IMR-90 (cell line): ENCODE data around the gene GADD45A. TPM values are rescaled to one million over a fixed set of nuclear protein-coding genes. Genes with fewer than 3 reads are reported as not detected.

Experiments used
- ATAC-seq: fragments of 200-7000 bp; cut with Tn5 transposase; 2 replicates; pipeline ENCODE4 v1.9.1; 2020; ENCODE audit warnings: low read depth, mild to moderate bottlenecking, moderate library complexity
- BruUV-seq: library from RNA; stranded (reverse); fragments of 400-500 nt; replicated peaks from 2 replicates; lab custom pipeline; 2021; lab: Mats Ljungman, UMichigan
- CTCF ChIA-PET: fragments of 300-600 bp; formaldehyde crosslinking; extraction: SDS; loops from one replicate; lab custom pipeline; 2021; ENCODE audit warnings: antibody characterized with exemption; lab: Yijun Ruan, JAX
- POLR2A ChIA-PET: fragments of 300-600 bp; sonication (Branson Sonifier 250); formaldehyde crosslinking; loops from one replicate; lab custom pipeline; 2022; ENCODE audit warnings: antibody characterized with exemption; ENCODE audit not compliant: unreplicated experiment; lab: Charles Lee
- DNase-seq: peaks from one replicate; pipeline ENCODE4 v3.0.0; 2013
- H2AFZ ChIP-seq: replicated peaks from 2 replicates; pipeline ENCODE3; 2013; ENCODE audit warnings: low read length, mild to moderate bottlenecking; ENCODE audit not compliant: poor library complexity
- H2AK5ac ChIP-seq: 2 replicates; pipeline ENCODE4 v1.6.1; 2013; ENCODE audit warnings: low read depth, low read length, inconsistent platforms
- H2AK9ac ChIP-seq: replicated peaks from 2 replicates; pipeline ENCODE3; 2013; ENCODE audit warnings: mild to moderate bottlenecking, low read depth, low read length, moderate library complexity; ENCODE audit not compliant: poor library complexity
- H2BK120ac ChIP-seq: 2 replicates; pipeline ENCODE4 v1.6.1; 2013; ENCODE audit warnings: low read depth, low read length, inconsistent platforms
- H2BK15ac ChIP-seq: 3 replicates; pipeline ENCODE4 v1.6.1; 2013; ENCODE audit warnings: low read depth, low read length, inconsistent platforms
- H2BK20ac ChIP-seq: 2 replicates; pipeline ENCODE4 v1.6.1; 2013; ENCODE audit warnings: low read depth, mild to moderate bottlenecking, inconsistent platforms, low read length, moderate library complexity
- H2BK5ac ChIP-seq: 2 replicates; pipeline ENCODE4 v1.6.1; 2013; ENCODE audit warnings: mild to moderate bottlenecking, low read depth, low read length, inconsistent platforms; ENCODE audit not compliant: poor library complexity, severe bottlenecking
- H3K14ac ChIP-seq: replicated peaks from 2 replicates; pipeline ENCODE4 v1.6.1; 2013; ENCODE audit warnings: low read depth, low read length, inconsistent platforms
- H3K18ac ChIP-seq: 2 replicates; pipeline ENCODE4 v1.6.1; 2013; ENCODE audit warnings: low read depth, low read length, control low read depth
- H3K23ac ChIP-seq: 2 replicates; pipeline ENCODE4 v1.6.1; 2013; ENCODE audit warnings: low read depth, low read length, inconsistent platforms
- H3K27ac ChIP-seq: 2 replicates; pipeline ENCODE4 v1.5.1; 2013; ENCODE audit warnings: mild to moderate bottlenecking, control low read depth, low read length; ENCODE audit not compliant: insufficient read depth
- H3K27me3 ChIP-seq: 2 replicates; pipeline ENCODE4 v1.6.1; 2013; ENCODE audit warnings: low read length; ENCODE audit not compliant: control insufficient read depth, insufficient read depth
- H3K36me3 ChIP-seq: 2 replicates; pipeline ENCODE4 v1.6.1; 2013; ENCODE audit warnings: low read length, mixed read lengths; ENCODE audit not compliant: control insufficient read depth, insufficient read depth
- H3K4ac ChIP-seq: 2 replicates; pipeline ENCODE4 v1.6.1; 2013; ENCODE audit warnings: low read depth, low read length, inconsistent platforms
- H3K4me1 ChIP-seq: 2 replicates; pipeline ENCODE4 v1.6.1; 2013; ENCODE audit warnings: low read length, mixed read lengths; ENCODE audit not compliant: control insufficient read depth, insufficient read depth
- H3K4me2 ChIP-seq: 2 replicates; pipeline ENCODE4 v1.6.1; 2013; ENCODE audit warnings: low read depth, mild to moderate bottlenecking, control low read depth, low read length, moderate library complexity
- H3K4me3 ChIP-seq: 2 replicates; pipeline ENCODE4 v1.5.1; 2013; ENCODE audit warnings: low read depth, mild to moderate bottlenecking, control low read depth, low read length, moderate library complexity; ENCODE audit not compliant: insufficient read depth
- H3K56ac ChIP-seq: 2 replicates; pipeline ENCODE4 v1.6.1; 2013; ENCODE audit warnings: low read length, inconsistent platforms; ENCODE audit not compliant: insufficient read depth; ENCODE audit errors: extremely low read depth
- H3K79me1 ChIP-seq, 2 experiments: 2 replicates each; pipeline ENCODE4 v1.6.1; 2013; ENCODE audit warnings: low read length in 2 of 2, inconsistent platforms in 1 of 2, low read depth in 1 of 2
- H3K9ac ChIP-seq: 2 replicates; pipeline ENCODE4 v1.6.1; 2013; ENCODE audit warnings: low read depth, low read length, control low read depth
- H3K9me1 ChIP-seq: 2 replicates; pipeline ENCODE4 v1.6.1; 2013; ENCODE audit warnings: low read length, inconsistent platforms; ENCODE audit not compliant: insufficient read depth
- H3K9me3 ChIP-seq: 2 replicates; pipeline ENCODE4 v1.6.1; 2013; ENCODE audit warnings: low read length; ENCODE audit not compliant: control insufficient read depth, insufficient read depth
- H4K20me1 ChIP-seq: 2 replicates; pipeline ENCODE4 v1.6.1; 2013; ENCODE audit warnings: low read length, inconsistent platforms; ENCODE audit not compliant: insufficient read depth
- H4K5ac ChIP-seq: 2 replicates; pipeline ENCODE4 v1.6.1; 2013; ENCODE audit warnings: mild to moderate bottlenecking, low read depth, low read length, control low read depth
- H4K8ac ChIP-seq, 2 experiments: 2 replicates each; pipeline ENCODE4 v1.6.1; 2013; ENCODE audit warnings: low read depth in 2 of 2, low read length in 2 of 2, control low read depth in 1 of 2, inconsistent platforms in 1 of 2
- H4K91ac ChIP-seq: 2 replicates; pipeline ENCODE4 v1.6.1; 2013; ENCODE audit warnings: low read depth, low read length, inconsistent platforms; ENCODE audit not compliant: insufficient read depth
- BHLHE40 ChIP-seq: fragments of 150-350 bp; IDR thresholded peaks from 2 replicates; pipeline ENCODE4 v1.6.1; 2016; ENCODE audit warnings: mild to moderate bottlenecking, low read depth, low read length
- CEBPB ChIP-seq: IDR thresholded peaks from 2 replicates; pipeline ENCODE4 v1.6.1; 2012; ENCODE audit warnings: low read depth, low read length, improper control_type of control experiment
- CTCF ChIP-seq: conservative IDR thresholded peaks from 2 replicates; pipeline ENCODE4 v1.5.1; 2012; ENCODE audit warnings: mild to moderate bottlenecking, low read depth, low read length, improper control_type of control experiment
- FOS ChIP-seq: fragments of 150-350 bp; IDR thresholded peaks from 2 replicates; pipeline ENCODE4 v1.6.1; 2016; ENCODE audit warnings: low read depth, low read length
- MAFK ChIP-seq: IDR thresholded peaks from 2 replicates; pipeline ENCODE4 v1.6.1; 2012; ENCODE audit warnings: low read depth, low read length, improper control_type of control experiment
- MAZ ChIP-seq: IDR thresholded peaks from 2 replicates; pipeline ENCODE4 v1.6.1; 2012; ENCODE audit warnings: low read depth, mild to moderate bottlenecking, low read length, improper control_type of control experiment, moderate library complexity, borderline replicate concordance
- MXI1 ChIP-seq: IDR thresholded peaks from 2 replicates; pipeline ENCODE4 v1.6.1; 2012; ENCODE audit warnings: low read depth, mild to moderate bottlenecking, low read length, moderate library complexity, borderline replicate concordance
- NFE2L2 ChIP-seq: fragments of 150-350 bp; IDR thresholded peaks from 2 replicates; pipeline ENCODE4 v1.6.1; 2016; ENCODE audit warnings: low read depth, mild to moderate bottlenecking, low read length
- POLR2A ChIP-seq: IDR thresholded peaks from 2 replicates; pipeline ENCODE4 v1.6.1; 2012; ENCODE audit warnings: mild to moderate bottlenecking, low read depth, low read length
- RAD21 ChIP-seq: IDR thresholded peaks from 2 replicates; pipeline ENCODE4 v1.6.1; 2012; ENCODE audit warnings: low read length, improper control_type of control experiment
- RFX5 ChIP-seq: IDR thresholded peaks from 2 replicates; pipeline ENCODE4 v1.8.0; 2012; ENCODE audit warnings: low read depth, mild to moderate bottlenecking, low read length, moderate library complexity
- SMC3 ChIP-seq: fragments of 150-350 bp; IDR thresholded peaks from 2 replicates; pipeline ENCODE4 v1.6.1; 2016; ENCODE audit warnings: low read depth, mild to moderate bottlenecking, antibody characterized with exemption, low read length, moderate library complexity
- WGBS, 2 experiments: methylation state at CpG; one replicate each; pipeline versions ENCODE4 v1.1.5 to v1.1.7; 2013; ENCODE audit warnings: missing lambda C conversion rate in 2 of 2; ENCODE audit not compliant: insufficient read length in 1 of 2; ENCODE audit errors: extremely low coverage in 2 of 2; 5-methylcytosine and 5-hydroxymethylcytosine counted together
- dilution Hi-C: fragments of 300-500 bp; cut with HindIII; formaldehyde crosslinking; loops from one replicate; pipeline ENCODE4 v1.14.3; 2018; ENCODE audit warnings: low sequenced_read_pairs; ENCODE audit not compliant: unreplicated experiment
- in situ Hi-C: fragments of 300-500 bp; cut with MboI; formaldehyde crosslinking; loops from 3 replicates; pipeline ENCODE4 v1.14.3; 2019; ENCODE audit warnings: low sequenced_read_pairs, inconsistent platforms, mixed read lengths
- intact Hi-C: fragments of 100-400 bp; cut with micrococcal nuclease; formaldehyde crosslinking; loops from 2 replicates; pipeline ENCODE4 v1.10.0; 2022
- polyA plus RNA-seq, 3 experiments: library from polyadenylated mRNA; depleted of rRNA; stranded (reverse); fragments of >200 nt; gene quantifications; 2 replicates each; pipeline ENCODE4 v1.2.3, GENCODE V29; 2012; ENCODE audit warnings: low replicate concordance in 1 of 3
- total RNA-seq: library from RNA; depleted of rRNA; stranded (reverse); fragments of >200 nt; gene quantifications from 2 replicates; pipeline ENCODE4 v1.2.3, GENCODE V29; 2012
- TF ChIP-seq, protein P1 (sequence below): fragments of 150-350 bp; IDR thresholded peaks from 2 replicates; pipeline ENCODE4 v1.6.1; 2017; ENCODE audit warnings: mild to moderate bottlenecking, antibody characterized with exemption, low read length, low read depth
- TF ChIP-seq, protein P2 (sequence below): fragments of 150-350 bp; IDR thresholded peaks from 2 replicates; pipeline ENCODE4 v1.6.1; 2016; ENCODE audit warnings: low read depth, mild to moderate bottlenecking, low read length, moderate library complexity, borderline replicate concordance

GADD45A gene
- total and polyA plus RNA-seq, 2 of the 4 experiments (the other 2 are of a cell fraction) = 10.9 to 114 TPM

- H3K23ac ChIP-seq = no peak overlapping the region
- H2BK5ac ChIP-seq = no peak overlapping the region
- H4K20me1 ChIP-seq = no peaks in the 10 kb centered on the region
- no peak overlapping the region for H3K14ac ChIP-seq
- no peak for ATAC-seq
- dilution Hi-C loops (no loop called here), intact Hi-C loops (no loop called here), in situ Hi-C loops (no loop called here)
- H3K4me3 ChIP-seq = no peak overlapping the region
- H3K9me3 ChIP-seq = no peaks in the 10 kb centered on the region
- H3K56ac ChIP-seq = no peak overlapping the region
- no peak overlapping the region for H4K8ac ChIP-seq
- H3K18ac ChIP-seq = no peak overlapping the region
- TF ChIP-seq RFX5 (no peak), CTCF (no peak), RAD21 (no peak), POLR2A (no peak), MXI1 (no peak), FOS (no peak), BHLHE40 (no peak), NFE2L2 (no peak), MAZ (no peak), MAFK (no peak), SMC3 (no peak), CEBPB (no peak)
- TF ChIP-seq, protein P1, sequence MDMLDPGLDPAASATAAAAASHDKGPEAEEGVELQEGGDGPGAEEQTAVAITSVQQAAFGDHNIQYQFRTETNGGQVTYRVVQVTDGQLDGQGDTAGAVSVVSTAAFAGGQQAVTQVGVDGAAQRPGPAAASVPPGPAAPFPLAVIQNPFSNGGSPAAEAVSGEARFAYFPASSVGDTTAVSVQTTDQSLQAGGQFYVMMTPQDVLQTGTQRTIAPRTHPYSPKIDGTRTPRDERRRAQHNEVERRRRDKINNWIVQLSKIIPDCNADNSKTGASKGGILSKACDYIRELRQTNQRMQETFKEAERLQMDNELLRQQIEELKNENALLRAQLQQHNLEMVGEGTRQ = no peak
- TF ChIP-seq, protein P2, sequence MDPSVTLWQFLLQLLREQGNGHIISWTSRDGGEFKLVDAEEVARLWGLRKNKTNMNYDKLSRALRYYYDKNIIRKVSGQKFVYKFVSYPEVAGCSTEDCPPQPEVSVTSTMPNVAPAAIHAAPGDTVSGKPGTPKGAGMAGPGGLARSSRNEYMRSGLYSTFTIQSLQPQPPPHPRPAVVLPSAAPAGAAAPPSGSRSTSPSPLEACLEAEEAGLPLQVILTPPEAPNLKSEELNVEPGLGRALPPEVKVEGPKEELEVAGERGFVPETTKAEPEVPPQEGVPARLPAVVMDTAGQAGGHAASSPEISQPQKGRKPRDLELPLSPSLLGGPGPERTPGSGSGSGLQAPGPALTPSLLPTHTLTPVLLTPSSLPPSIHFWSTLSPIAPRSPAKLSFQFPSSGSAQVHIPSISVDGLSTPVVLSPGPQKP = no peak
- H3K9ac ChIP-seq = no peak overlapping the region
- H2BK20ac ChIP-seq = no peak overlapping the region
- H3K9me1 ChIP-seq = no peaks in the 10 kb centered on the region
- H3K36me3 ChIP-seq = no peaks in the 10 kb centered on the region
- no peak overlapping the region for H3K27ac ChIP-seq
- H3K4me2 ChIP-seq = no peak overlapping the region
- no peak overlapping the region for H2BK120ac ChIP-seq
- no peak for DNase-seq
- H2AK9ac ChIP-seq = no peak overlapping the region
- H3K27me3 ChIP-seq = no peaks in the 10 kb centered on the region
- no CpG with 5 or more reads among the region's 6 CpGs for WGBS, 2 experiments
- CTCF ChIA-PET = no interaction called here
- POLR2A ChIA-PET = no interaction called here
- no peak overlapping the region for H3K4ac ChIP-seq
- no peak overlapping the region for H2BK15ac ChIP-seq
- H3K4me1 ChIP-seq = no peaks in the 10 kb centered on the region
- H2AK5ac ChIP-seq = no peak overlapping the region
- H2AFZ ChIP-seq = no peak overlapping the region
- no peak overlapping the region for H4K91ac ChIP-seq
- no TSS peak for BruUV-seq
- H4K5ac ChIP-seq = no peak overlapping the region
- no peaks in the 10 kb centered on the region for H3K79me1 ChIP-seq
Observed at GRCh38 chr1:67662884-67663283, 22.1 kb upstream of the GADD45A start.
